Measurements from ENCODE around the gene CFAP46. TPM values are rescaled to one million over a fixed set of nuclear protein-coding genes. Genes with fewer than 3 reads are reported as not detected.
A peak's percentile ranks its signal among the peaks of the same experiment; 100 is the strongest.

CFAP46 gene
- total RNA-seq (not detected in 2 replicates), polyA plus RNA-seq (0.07 and 0.35 TPM in 2 replicates), polyA minus RNA-seq (not detected in 2 replicates)
- 0.14 TPM for total RNA-seq (2013)

GRCh38 chr10:132942101-132943057 lies at the start of gene CFAP46:
CFAP46 (minus strand) TSS chr10:132942570; CDS start chr10:132942484, 86 bp downstream.
- DNase-seq (peak; percentile 49), ATAC-seq (ENCODE audit: low read depth) (no peak)
- H3K79me2 ChIP-seq (ENCODE audit: control insufficient read depth, insufficient read depth, low read length): no peaks in the 10 kb centered on the region
- peak within 1 kb of the TSS in 4 of 5 experiments; percentile 8 to 38 (median 34) for H3K4me3 ChIP-seq (ENCODE audit: control extremely low read depth in 1 of 5, extremely low read depth in 1 of 5, insufficient read depth in 1 of 5, low read depth in 2 of 5, low read length in 4 of 5)
- WGBS (ENCODE audit: insufficient coverage): 4% methylated on average over 89 of the region's 90 CpGs
- intact Hi-C loops (cut with micrococcal nuclease): loop anchor here (1.0 kb wide), 1 partner anchor 27 kb away; no protein-coding TSS in a partner anchor
- peak within 1 kb of the TSS; percentile 81 for H3K4me2 ChIP-seq (replicated peaks; ENCODE audit: low read depth, low read length, poor library complexity, severe bottlenecking)
- H3K36me3 ChIP-seq (replicated peaks in 1 of 2; ENCODE audit: control extremely low read depth in 1 of 2, control insufficient read depth in 1 of 2, extremely low read depth in 1 of 2, insufficient read depth in 2 of 2, low read length in 1 of 2): no peaks in the 10 kb centered on the region
- peaks cover 19 to 25% of the 10 kb centered on the region in 2 donors for H3K4me1 ChIP-seq (ENCODE audit: control insufficient read depth in 2 of 2, insufficient read depth in 2 of 2, low read length in 2 of 2)
- CTCF ChIA-PET: no interaction called here
- H3K4me1 Mint-ChIP-seq: peaks cover 27% of the 10 kb centered on the region
- POLR2A ChIA-PET: no interaction called here
- H3K9ac ChIP-seq (ENCODE audit: low read length): peak within 1 kb of the TSS; percentile 32
- peaks cover 0 to 57% (median 18%) of the 10 kb centered on the region in 4 experiments for H3K27me3 ChIP-seq (replicated peaks in 1 of 4; ENCODE audit: control extremely low read depth in 1 of 4, control insufficient read depth in 3 of 4, insufficient read depth in 4 of 4, low read length in 3 of 4)
- H2AFZ ChIP-seq (ENCODE audit: insufficient read depth, low read depth, low read length, poor library complexity, severe bottlenecking): peak within 1 kb of the TSS; percentile 47
- H3K27ac ChIP-seq (ENCODE audit: low read length in 2 of 2): no peak within 1 kb of the TSS
- no peak for TF ChIP-seq EZH2 (IDR thresholded peaks at IDR 0.05; ENCODE audit: borderline replicate concordance, insufficient read depth, low read depth, low read length, poor library complexity, severe bottlenecking)
- TF ChIP-seq, protein P1, sequence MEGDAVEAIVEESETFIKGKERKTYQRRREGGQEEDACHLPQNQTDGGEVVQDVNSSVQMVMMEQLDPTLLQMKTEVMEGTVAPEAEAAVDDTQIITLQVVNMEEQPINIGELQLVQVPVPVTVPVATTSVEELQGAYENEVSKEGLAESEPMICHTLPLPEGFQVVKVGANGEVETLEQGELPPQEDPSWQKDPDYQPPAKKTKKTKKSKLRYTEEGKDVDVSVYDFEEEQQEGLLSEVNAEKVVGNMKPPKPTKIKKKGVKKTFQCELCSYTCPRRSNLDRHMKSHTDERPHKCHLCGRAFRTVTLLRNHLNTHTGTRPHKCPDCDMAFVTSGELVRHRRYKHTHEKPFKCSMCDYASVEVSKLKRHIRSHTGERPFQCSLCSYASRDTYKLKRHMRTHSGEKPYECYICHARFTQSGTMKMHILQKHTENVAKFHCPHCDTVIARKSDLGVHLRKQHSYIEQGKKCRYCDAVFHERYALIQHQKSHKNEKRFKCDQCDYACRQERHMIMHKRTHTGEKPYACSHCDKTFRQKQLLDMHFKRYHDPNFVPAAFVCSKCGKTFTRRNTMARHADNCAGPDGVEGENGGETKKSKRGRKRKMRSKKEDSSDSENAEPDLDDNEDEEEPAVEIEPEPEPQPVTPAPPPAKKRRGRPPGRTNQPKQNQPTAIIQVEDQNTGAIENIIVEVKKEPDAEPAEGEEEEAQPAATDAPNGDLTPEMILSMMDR (IDR thresholded peaks at IDR 0.05): no peak
- H3K27ac Mint-ChIP-seq: no peak within 1 kb of the TSS
- peak within 1 kb of the TSS; percentile 80 for H3K4me3 Mint-ChIP-seq
- no peaks in the 10 kb centered on the region for H4K20me1 ChIP-seq (ENCODE audit: control insufficient read depth, insufficient read depth, low read length, poor library complexity, severe bottlenecking)
- H3K27me3 Mint-ChIP-seq: peaks cover 67% of the 10 kb centered on the region
- peaks cover 0 to 4% (median 0%) of the 10 kb centered on the region in 3 donors for H3K9me3 ChIP-seq (ENCODE audit: control extremely low read depth in 1 of 3, control insufficient read depth in 2 of 3, insufficient read depth in 1 of 3, low read length in 2 of 3)
- no peaks in the 10 kb centered on the region for H3K9me3 Mint-ChIP-seq (ENCODE audit: insufficient read depth)
